Measurements from ENCODE around the gene BLOC1S6. TPM values are rescaled to one million over a fixed set of nuclear protein-coding genes. Genes with fewer than 3 reads are reported as not detected.

The BLOC1S6 gene
- total and polyA plus RNA-seq, 9 of the 15 experiments (the other 6 are each of a cell fraction or from before 2014, with no cell fraction given), result 18.2 to 72.4 (median 38.4) TPM

DNA sequence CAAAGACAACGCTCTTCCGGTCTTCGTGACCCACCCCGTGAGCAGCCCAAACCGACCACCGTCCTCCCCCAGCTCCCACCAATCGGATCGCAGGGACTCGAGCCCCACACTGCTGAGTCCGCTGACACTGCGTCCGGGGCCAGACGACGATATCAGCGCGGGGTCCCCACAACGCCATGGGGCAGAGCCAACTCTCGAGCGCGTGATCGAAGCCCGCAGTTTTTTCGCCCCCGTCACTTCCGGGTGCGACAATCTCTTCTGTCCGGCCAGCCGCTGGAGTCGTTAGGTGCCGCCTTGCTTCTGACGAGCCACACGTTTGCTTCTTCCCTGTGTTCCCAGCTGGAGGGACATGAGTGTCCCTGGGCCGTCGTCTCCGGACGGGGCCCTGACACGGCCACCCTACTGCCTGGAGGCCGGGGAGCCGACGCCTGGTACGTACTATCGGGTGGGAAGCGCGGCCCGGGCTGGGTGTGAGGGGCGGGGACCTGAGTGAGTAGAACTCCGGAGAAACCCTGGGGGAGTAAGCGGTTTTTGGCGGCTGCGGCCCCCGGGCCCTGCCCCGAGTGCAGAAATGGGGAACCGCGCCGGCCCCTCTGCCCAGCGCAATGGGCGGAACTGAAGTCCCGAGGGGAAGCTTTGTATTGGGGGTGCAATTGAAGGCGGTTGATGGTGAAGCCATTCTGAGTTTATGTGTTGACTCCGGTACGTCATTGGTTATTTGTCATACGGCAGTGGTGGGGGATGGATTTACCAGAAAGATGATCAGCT is at the start of gene BLOC1S6 (continued):
- TF ChIP-seq ZNF165 (CRISPR knock-in tag; IDR thresholded peaks at IDR 0.05; ENCODE audit: borderline replicate concordance) (no peak), ZNF408 (CRISPR knock-in tag; IDR thresholded peaks at IDR 0.05; ENCODE audit: low read depth) (no peak), ZNF175 (CRISPR knock-in tag; IDR thresholded peaks at IDR 0.05; ENCODE audit: low read depth) (no peak; the same call in 1 of the 2 replicates), MTA2 (IDR thresholded peaks at IDR 0.05; ENCODE audit: low read depth) (no peak), ZNF239 (CRISPR knock-in tag; IDR thresholded peaks at IDR 0.05) (no peak), ZNF277 (CRISPR knock-in tag; IDR thresholded peaks at IDR 0.05; ENCODE audit: borderline replicate concordance) (no peak), ZNF224 (CRISPR knock-in tag; IDR thresholded peaks at IDR 0.05) (no peak), HDAC2 (IDR thresholded peaks at IDR 0.05) (0 out of 2 replicates have a peak, but pooled peaks have one; percentile 55), ZNF518B (CRISPR knock-in tag; IDR thresholded peaks at IDR 0.05) (no peak), DMBX1 (CRISPR knock-in tag; IDR thresholded peaks at IDR 0.05; ENCODE audit: borderline replicate concordance) (no peak), MTA1 (IDR thresholded peaks at IDR 0.05; ENCODE audit: borderline replicate concordance) (peak; percentile 74; the same call in 1 of the 2 replicates), TRIM28 (IDR thresholded peaks at IDR 0.05) (no peak; the same call in 1 of the 2 replicates), SIN3B (IDR thresholded peaks at IDR 0.05; ENCODE audit: low read depth) (peak; percentile 86)
- TF ChIP-seq, protein P1, sequence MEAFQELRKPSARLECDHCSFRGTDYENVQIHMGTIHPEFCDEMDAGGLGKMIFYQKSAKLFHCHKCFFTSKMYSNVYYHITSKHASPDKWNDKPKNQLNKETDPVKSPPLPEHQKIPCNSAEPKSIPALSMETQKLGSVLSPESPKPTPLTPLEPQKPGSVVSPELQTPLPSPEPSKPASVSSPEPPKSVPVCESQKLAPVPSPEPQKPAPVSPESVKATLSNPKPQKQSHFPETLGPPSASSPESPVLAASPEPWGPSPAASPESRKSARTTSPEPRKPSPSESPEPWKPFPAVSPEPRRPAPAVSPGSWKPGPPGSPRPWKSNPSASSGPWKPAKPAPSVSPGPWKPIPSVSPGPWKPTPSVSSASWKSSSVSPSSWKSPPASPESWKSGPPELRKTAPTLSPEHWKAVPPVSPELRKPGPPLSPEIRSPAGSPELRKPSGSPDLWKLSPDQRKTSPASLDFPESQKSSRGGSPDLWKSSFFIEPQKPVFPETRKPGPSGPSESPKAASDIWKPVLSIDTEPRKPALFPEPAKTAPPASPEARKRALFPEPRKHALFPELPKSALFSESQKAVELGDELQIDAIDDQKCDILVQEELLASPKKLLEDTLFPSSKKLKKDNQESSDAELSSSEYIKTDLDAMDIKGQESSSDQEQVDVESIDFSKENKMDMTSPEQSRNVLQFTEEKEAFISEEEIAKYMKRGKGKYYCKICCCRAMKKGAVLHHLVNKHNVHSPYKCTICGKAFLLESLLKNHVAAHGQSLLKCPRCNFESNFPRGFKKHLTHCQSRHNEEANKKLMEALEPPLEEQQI (IDR thresholded peaks at IDR 0.05), result peak; percentile 63; the same call in 1 of the 2 replicates
- TF ChIP-seq, protein P2, sequence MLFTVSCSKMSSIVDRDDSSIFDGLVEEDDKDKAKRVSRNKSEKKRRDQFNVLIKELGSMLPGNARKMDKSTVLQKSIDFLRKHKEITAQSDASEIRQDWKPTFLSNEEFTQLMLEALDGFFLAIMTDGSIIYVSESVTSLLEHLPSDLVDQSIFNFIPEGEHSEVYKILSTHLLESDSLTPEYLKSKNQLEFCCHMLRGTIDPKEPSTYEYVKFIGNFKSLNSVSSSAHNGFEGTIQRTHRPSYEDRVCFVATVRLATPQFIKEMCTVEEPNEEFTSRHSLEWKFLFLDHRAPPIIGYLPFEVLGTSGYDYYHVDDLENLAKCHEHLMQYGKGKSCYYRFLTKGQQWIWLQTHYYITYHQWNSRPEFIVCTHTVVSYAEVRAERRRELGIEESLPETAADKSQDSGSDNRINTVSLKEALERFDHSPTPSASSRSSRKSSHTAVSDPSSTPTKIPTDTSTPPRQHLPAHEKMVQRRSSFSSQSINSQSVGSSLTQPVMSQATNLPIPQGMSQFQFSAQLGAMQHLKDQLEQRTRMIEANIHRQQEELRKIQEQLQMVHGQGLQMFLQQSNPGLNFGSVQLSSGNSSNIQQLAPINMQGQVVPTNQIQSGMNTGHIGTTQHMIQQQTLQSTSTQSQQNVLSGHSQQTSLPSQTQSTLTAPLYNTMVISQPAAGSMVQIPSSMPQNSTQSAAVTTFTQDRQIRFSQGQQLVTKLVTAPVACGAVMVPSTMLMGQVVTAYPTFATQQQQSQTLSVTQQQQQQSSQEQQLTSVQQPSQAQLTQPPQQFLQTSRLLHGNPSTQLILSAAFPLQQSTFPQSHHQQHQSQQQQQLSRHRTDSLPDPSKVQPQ (CRISPR knock-in tag; IDR thresholded peaks at IDR 0.05; ENCODE audit: borderline replicate concordance), result no peak

Data from K562 (cell line).